ENCODE results near the gene ATAT1.

Gene ATAT1

GRCh38 chr6:30583921-30584320 is 42.8 kb upstream of the ATAT1 start:
- TF ChIP-seq POLR2AphosphoS5 (IDR thresholded peaks at IDR 0.05; ENCODE audit: low read depth) (no peak), REST (IDR thresholded peaks at IDR 0.05; ENCODE audit: insufficient replicate concordance, low read depth) (no peak), CTCF (IDR thresholded peaks at IDR 0.05; ENCODE audit: insufficient read depth, low read length) (no peak), GABPA (IDR thresholded peaks at IDR 0.05; ENCODE audit: low read depth) (no peak), SPI1 (IDR thresholded peaks at IDR 0.05; ENCODE audit: borderline replicate concordance, low read depth) (no peak)
- DNase-seq (ENCODE audit: low read depth in 1 of 2, low spot score in 1 of 2) = no peak
- Histone ChIP-seq H3K4me3 (replicated peaks; ENCODE audit: insufficient read depth, low read length) (no peak overlapping the region), H3K27me3 (ENCODE audit: insufficient read depth, poor library complexity, severe bottlenecking) (no peaks in the 10 kb centered on the region), H3K27ac (replicated peaks) (no peak overlapping the region)

DNA sequence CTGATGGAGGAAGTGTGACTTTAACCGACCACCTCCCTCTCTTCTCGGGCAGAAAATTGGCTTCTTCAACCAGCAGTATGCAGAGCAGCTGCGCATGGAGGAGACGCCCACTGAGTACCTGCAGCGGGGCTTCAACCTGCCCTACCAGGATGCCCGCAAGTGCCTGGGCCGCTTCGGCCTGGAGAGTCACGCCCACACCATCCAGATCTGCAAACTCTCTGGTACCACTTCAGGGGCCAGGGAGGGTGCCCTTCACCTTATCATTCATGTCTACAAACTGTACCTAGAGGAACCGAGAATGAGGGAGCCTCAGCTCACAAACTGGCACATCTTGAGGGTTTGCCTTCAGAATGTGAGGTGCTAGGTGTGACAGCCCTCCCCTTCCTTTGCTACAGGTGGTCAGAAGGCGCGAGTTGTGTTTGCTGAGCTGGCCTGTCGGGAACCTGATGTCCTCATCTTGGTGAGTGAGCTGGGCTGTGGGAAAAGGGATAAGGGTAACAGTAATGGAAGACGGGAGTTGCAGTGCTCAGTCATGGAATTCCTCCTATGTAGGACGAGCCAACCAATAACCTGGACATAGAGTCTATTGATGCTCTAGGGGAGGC is 36.8 kb upstream of the ATAT1 start:
- H3K27ac ChIP-seq (replicated peaks) = no peak overlapping the region
- DNase-seq (ENCODE audit: low read depth in 1 of 2, low spot score in 1 of 2) = no peak
- H3K27me3 ChIP-seq (ENCODE audit: insufficient read depth, poor library complexity, severe bottlenecking) = no peaks in the 10 kb centered on the region
- TF ChIP-seq GABPA (IDR thresholded peaks at IDR 0.05; ENCODE audit: low read depth) (no peak), SPI1 (IDR thresholded peaks at IDR 0.05; ENCODE audit: borderline replicate concordance, low read depth) (no peak), REST (IDR thresholded peaks at IDR 0.05; ENCODE audit: insufficient replicate concordance, low read depth) (no peak), CTCF (IDR thresholded peaks at IDR 0.05; ENCODE audit: insufficient read depth, low read length) (no peak), POLR2AphosphoS5 (IDR thresholded peaks at IDR 0.05; ENCODE audit: low read depth) (no peak)
- no peak overlapping the region for H3K4me3 ChIP-seq (replicated peaks; ENCODE audit: insufficient read depth, low read length)

DNA sequence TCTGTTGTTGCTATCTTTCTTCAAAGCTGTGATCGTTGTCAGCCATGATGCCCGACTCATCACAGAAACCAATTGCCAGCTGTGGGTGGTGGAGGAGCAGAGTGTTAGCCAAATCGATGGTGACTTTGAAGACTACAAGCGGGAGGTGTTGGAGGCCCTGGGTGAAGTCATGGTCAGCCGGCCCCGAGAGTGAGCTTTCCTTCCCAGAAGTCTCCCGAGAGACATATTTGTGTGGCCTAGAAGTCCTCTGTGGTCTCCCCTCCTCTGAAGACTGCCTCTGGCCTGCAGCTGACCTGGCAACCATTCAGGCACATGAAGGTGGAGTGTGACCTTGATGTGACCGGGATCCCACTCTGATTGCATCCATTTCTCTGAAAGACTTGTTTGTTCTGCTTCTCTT is 36.2 kb upstream of the ATAT1 start:
- TF ChIP-seq POLR2AphosphoS5 (IDR thresholded peaks at IDR 0.05; ENCODE audit: low read depth) = no peak
- TF ChIP-seq REST (IDR thresholded peaks at IDR 0.05; ENCODE audit: insufficient replicate concordance, low read depth) = no peak
- TF ChIP-seq GABPA (IDR thresholded peaks at IDR 0.05; ENCODE audit: low read depth) = no peak
- no peak for TF ChIP-seq SPI1 (IDR thresholded peaks at IDR 0.05; ENCODE audit: borderline replicate concordance, low read depth)
- no peak for TF ChIP-seq CTCF (IDR thresholded peaks at IDR 0.05; ENCODE audit: insufficient read depth, low read length)
- no peak overlapping the region for H3K27ac ChIP-seq (replicated peaks)
- no peaks in the 10 kb centered on the region for H3K27me3 ChIP-seq (ENCODE audit: insufficient read depth, poor library complexity, severe bottlenecking)
- no peak overlapping the region for H3K4me3 ChIP-seq (replicated peaks; ENCODE audit: insufficient read depth, low read length)
- DNase-seq (ENCODE audit: low read depth in 1 of 2, low spot score in 1 of 2) = no peak

All from HL-60 (cell line).